K562 (cell line): ENCODE data around the gene CHRDL1. TPM values are rescaled to one million over a fixed set of nuclear protein-coding genes. Genes with fewer than 3 reads are reported as not detected.

Experiments
- ATAC-seq: fragments of 200-7000 bp; cut with Tn5 transposase; 3 replicates; pipeline ENCODE4 v1.9.1; 2020; ENCODE audit warnings: moderate library complexity
- BruUV-seq: library from RNA; stranded (reverse); fragments of 400-500 nt; replicated peaks from 2 replicates; lab custom pipeline; 2021; lab: Mats Ljungman, UMichigan
- CTCF ChIA-PET: fragments of 300-600 bp; formaldehyde crosslinking; extraction: SDS; loops from one replicate; lab custom pipeline; 2021; ENCODE audit warnings: low intra/inter-chr PET ratio; lab: Yijun Ruan, JAX
- POLR2A ChIA-PET: fragments of 300-600, 350-650 bp; sonication (Branson Sonifier 250); formaldehyde crosslinking; extraction: SDS; loops from one replicate; lab custom pipeline; 2021; ENCODE audit warnings: antibody characterized with exemption, inconsistent platforms; lab: Yijun Ruan, JAX
- DNase-seq, 4 experiments: peaks; one replicate each; pipeline versions ENCODE4 v3.0.0 to v3.0.0-alpha.2; 2011 to 2018; ENCODE audit warnings: low spot score in 3 of 4, mixed read lengths in 3 of 4; ENCODE audit errors: extremely low read depth in 1 of 4
- FAIRE-seq: peaks from 2 replicates; lab custom pipeline; 2011; peaks lifted over from hg19 to GRCh38; lab: Jason Lieb, UNC
- H2AFZ ChIP-seq: 2 replicates; pipeline ENCODE4 v1.6.0; 2011; ENCODE audit warnings: low read depth, low read length, control low read depth, inconsistent platforms
- H3K27ac ChIP-seq: fragments of 200-600 bp; 3 replicates; pipeline ENCODE4 v1.8.0; 2011; ENCODE audit warnings: low read depth, mild to moderate bottlenecking, control low read depth, inconsistent platforms, low read length, moderate library complexity, mixed read lengths; ENCODE audit errors: extremely low read depth
- H3K27me3 ChIP-seq, 2 experiments: fragments of 300-600 bp in 1 of 2; 2 replicates in 1 of 2; 3 replicates in 1 of 2; pipeline versions ENCODE4 v1.6.0 to v1.8.0; 2011; ENCODE audit warnings: inconsistent platforms in 2 of 2, low read length in 2 of 2, mild to moderate bottlenecking in 1 of 2, mixed read lengths in 1 of 2, moderate library complexity in 1 of 2; ENCODE audit not compliant: control insufficient read depth in 2 of 2, insufficient read depth in 2 of 2
- H3K36me3 ChIP-seq: fragments of 300-600 bp; 3 replicates; pipeline ENCODE4 v1.8.0; 2011; ENCODE audit warnings: mild to moderate bottlenecking, low read length, inconsistent platforms; ENCODE audit not compliant: control insufficient read depth, insufficient read depth
- H3K4me1 ChIP-seq, 2 experiments: fragments of 200-600 bp in 1 of 2; replicated peaks in 1 of 2; 2 replicates in 1 of 2; 3 replicates in 1 of 2; pipeline versions ENCODE4 v1.5.1 to v1.8.0; 2011; ENCODE audit warnings: inconsistent platforms in 2 of 2, low read length in 2 of 2, mild to moderate bottlenecking in 1 of 2, mixed read lengths in 1 of 2, moderate library complexity in 1 of 2; ENCODE audit not compliant: control insufficient read depth in 2 of 2, insufficient read depth in 2 of 2
- H3K4me2 ChIP-seq: 2 replicates; pipeline ENCODE4 v1.6.1; 2011; ENCODE audit warnings: low read length, control low read depth, inconsistent platforms, mixed read lengths; ENCODE audit not compliant: insufficient read depth
- H3K4me3 ChIP-seq: fragments of 200-600 bp; sonication (generic), shearing (Covaris generic); 2 replicates; pipeline ENCODE4 v1.5.1; 2016; ENCODE audit warnings: control low read depth, inconsistent platforms
- H3K79me2 ChIP-seq: fragments of 200-600 bp; 3 replicates; pipeline ENCODE4 v1.8.0; 2011; ENCODE audit warnings: low read length, inconsistent platforms; ENCODE audit not compliant: control insufficient read depth, insufficient read depth
- H3K9ac ChIP-seq, 2 experiments: 2 replicates each; pipeline versions ENCODE4 v1.6.0 to v1.6.1; 2011; ENCODE audit warnings: low read depth in 2 of 2, low read length in 2 of 2, control low read depth in 1 of 2, inconsistent platforms in 1 of 2, mild to moderate bottlenecking in 1 of 2, mixed read lengths in 1 of 2; ENCODE audit not compliant: insufficient read depth in 1 of 2
- H3K9me1 ChIP-seq: one replicate; pipeline ENCODE4 v1.6.0; 2011; ENCODE audit warnings: inconsistent platforms, mild to moderate bottlenecking, low read length, moderate library complexity; ENCODE audit not compliant: control insufficient read depth, insufficient read depth
- H3K9me3 ChIP-seq: replicated peaks from 2 replicates; pipeline ENCODE4 v1.5.1; 2011; ENCODE audit warnings: low read depth, low read length, inconsistent platforms; ENCODE audit not compliant: control insufficient read depth, insufficient read depth
- H4K20me1 ChIP-seq: replicated peaks from 2 replicates; pipeline ENCODE4 v1.6.1; 2011; ENCODE audit warnings: low read length, inconsistent platforms, mixed read lengths; ENCODE audit not compliant: control insufficient read depth, insufficient read depth
- EP400 ChIP-seq: fragments of 450-650 bp; IDR thresholded peaks from 2 replicates; pipeline ENCODE4 v1.6.1; 2017; ENCODE audit warnings: antibody characterized with exemption, mild to moderate bottlenecking, moderate library complexity
- ESRRA ChIP-seq: fragments of 450-650 bp; IDR thresholded peaks from 2 replicates; pipeline ENCODE4 v1.6.1; 2014; ENCODE audit warnings: low read depth, mild to moderate bottlenecking, moderate library complexity, borderline replicate concordance
- KDM1A ChIP-seq, 2 experiments: fragments of 450-650 bp; IDR thresholded peaks; 2 replicates each; pipeline ENCODE4 v1.6.1; 2016; ENCODE audit warnings: mild to moderate bottlenecking in 2 of 2
- RCOR1 ChIP-seq, 2 experiments: IDR thresholded peaks; 2 replicates each; pipeline ENCODE4 v1.6.1; 2012; ENCODE audit warnings: low read depth in 2 of 2, low read length in 2 of 2, borderline replicate concordance in 1 of 2, improper control_type of control experiment in 1 of 2
- TFAM ChIP-seq: fragments of 250-450 bp; sonication (Bioruptor Pico); conservative IDR thresholded peaks from 2 replicates; pipeline ENCODE4 v1.5.0; 2021; ENCODE audit warnings: mild to moderate bottlenecking, moderate library complexity
- ZNF143 ChIP-seq: sonication (generic); formaldehyde crosslinking; IDR thresholded peaks from 2 replicates; pipeline ENCODE4 v1.9.0; 2022; ENCODE audit warnings: mild to moderate bottlenecking, missing genetic modification reagents
- ZNF561 ChIP-seq: fragments of 450-650 bp; formaldehyde crosslinking; conservative IDR thresholded peaks from 2 replicates; pipeline ENCODE4 v1.4.0; 2020; ENCODE audit warnings: mild to moderate bottlenecking, moderate library complexity
- WGBS: fragments of 100-300 bp; shearing (Covaris generic); methylation state at CpG from one replicate; pipeline ENCODE4 v1.1.6; 2016; ENCODE audit warnings: low coverage, mixed read lengths; ENCODE audit not compliant: insufficient coverage; ENCODE audit errors: missing lambda C conversion rate; 5-methylcytosine and 5-hydroxymethylcytosine counted together
- in situ Hi-C: fragments of 300-500 bp; cut with MboI; formaldehyde crosslinking; loops from 4 replicates; pipeline ENCODE4 v1.15.0; 2018; ENCODE audit warnings: inconsistent platforms, mixed read lengths
- intact Hi-C: fragments of 100-400 bp; cut with micrococcal nuclease; formaldehyde crosslinking; loops from 2 replicates; pipeline ENCODE4 v1.14.2; 2022
- polyA plus RNA-seq, 8 experiments: library from polyadenylated mRNA; depleted of rRNA in 4 of 8; stranded (reverse) in 5 of 8; unstranded in 3 of 8; fragments of >200 nt; fragmentation: Nextera tagmentation in 2 of 8; fragmentation: Illumina TruSeq in 1 of 8; extraction: Ambion mirVana in 2 of 8; extraction: Trizol in 1 of 8; gene quantifications; 2 replicates each; pipeline versions ENCODE4 v1.2.1 to v1.2.3, GENCODE V29; 2011 to 2014; ENCODE audit warnings: inconsistent platforms in 1 of 8, missing spikeins in 1 of 8
- total RNA-seq, 7 experiments: library from RNA; depleted of rRNA in 6 of 7; stranded (reverse); fragments of >200 nt in 6 of 7; fragmentation: Illumina TruSeq in 2 of 7; extraction: Trizol in 2 of 7; gene quantifications; 2 replicates each; pipeline versions ENCODE4 v1.2.1 to v1.2.3, GENCODE V29; 2011 to 2021; ENCODE audit warnings: low replicate concordance in 1 of 7
- TF ChIP-seq, protein P1 (sequence below), 2 experiments: fragments of 450-650 bp in 1 of 2; IDR thresholded peaks; 2 replicates each; pipeline ENCODE4 v1.6.1; 2011 to 2017; ENCODE audit warnings: low read depth in 2 of 2, antibody characterized with exemption in 1 of 2, borderline replicate concordance in 1 of 2, low read length in 1 of 2, mild to moderate bottlenecking in 1 of 2, mixed read lengths in 1 of 2; ENCODE audit not compliant: control insufficient read depth in 1 of 2
- TF ChIP-seq, protein P2 (sequence below): fragments of 250-450 bp; sonication (Bioruptor Pico); IDR thresholded peaks from 2 replicates; pipeline ENCODE4 v1.4.0; 2020; ENCODE audit warnings: mild to moderate bottlenecking
- TF ChIP-seq, protein P3 (sequence below): fragments of 450-650 bp; formaldehyde crosslinking; IDR thresholded peaks from 2 replicates; pipeline ENCODE4 v1.4.0; 2022; ENCODE audit warnings: missing genetic modification characterization

Gene CHRDL1
- total and polyA plus RNA-seq, 9 of the 15 experiments (the other 6 are each of a cell fraction or from before 2014, with no cell fraction given): not detected

DNA sequence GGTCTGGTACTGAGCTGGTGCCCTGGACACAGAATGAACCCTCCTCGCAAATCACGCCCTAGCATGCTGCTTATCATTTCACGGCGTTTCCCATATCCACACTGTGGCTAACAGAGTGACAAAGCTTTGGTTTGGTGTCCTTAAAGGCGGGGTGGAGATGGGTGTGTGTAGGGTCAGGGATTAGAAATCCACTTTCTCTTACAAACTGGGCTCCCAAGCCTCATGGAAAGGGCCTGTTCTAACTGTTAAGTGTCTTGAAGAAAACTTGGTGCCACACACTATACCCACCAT is 735 bp upstream of the CHRDL1 start:
- Histone ChIP-seq H3K27me3 (peaks cover 0 to 13% of the 10 kb centered on the region in 2 experiments; a peak in 3 of 5 replicates), H3K79me2 (no peaks in the 10 kb centered on the region), H3K9me3 (no peaks in the 10 kb centered on the region), H3K9ac (no peak overlapping the region), H3K9me1 (no peaks in the 10 kb centered on the region), H3K4me1 (0 out of 5 replicates have a peak, but pooled peaks cover 0 to 6% of the 10 kb centered on the region in 2 experiments), H4K20me1 (no peaks in the 10 kb centered on the region), H3K27ac (no peak overlapping the region), H3K36me3 (no peaks in the 10 kb centered on the region), H3K4me3 (no peak overlapping the region), H2AFZ (no peak overlapping the region), H3K4me2 (no peak overlapping the region)
- BruUV-seq: no TSS peak
- intact Hi-C loops: no loop called here
- TF ChIP-seq, protein P1, sequence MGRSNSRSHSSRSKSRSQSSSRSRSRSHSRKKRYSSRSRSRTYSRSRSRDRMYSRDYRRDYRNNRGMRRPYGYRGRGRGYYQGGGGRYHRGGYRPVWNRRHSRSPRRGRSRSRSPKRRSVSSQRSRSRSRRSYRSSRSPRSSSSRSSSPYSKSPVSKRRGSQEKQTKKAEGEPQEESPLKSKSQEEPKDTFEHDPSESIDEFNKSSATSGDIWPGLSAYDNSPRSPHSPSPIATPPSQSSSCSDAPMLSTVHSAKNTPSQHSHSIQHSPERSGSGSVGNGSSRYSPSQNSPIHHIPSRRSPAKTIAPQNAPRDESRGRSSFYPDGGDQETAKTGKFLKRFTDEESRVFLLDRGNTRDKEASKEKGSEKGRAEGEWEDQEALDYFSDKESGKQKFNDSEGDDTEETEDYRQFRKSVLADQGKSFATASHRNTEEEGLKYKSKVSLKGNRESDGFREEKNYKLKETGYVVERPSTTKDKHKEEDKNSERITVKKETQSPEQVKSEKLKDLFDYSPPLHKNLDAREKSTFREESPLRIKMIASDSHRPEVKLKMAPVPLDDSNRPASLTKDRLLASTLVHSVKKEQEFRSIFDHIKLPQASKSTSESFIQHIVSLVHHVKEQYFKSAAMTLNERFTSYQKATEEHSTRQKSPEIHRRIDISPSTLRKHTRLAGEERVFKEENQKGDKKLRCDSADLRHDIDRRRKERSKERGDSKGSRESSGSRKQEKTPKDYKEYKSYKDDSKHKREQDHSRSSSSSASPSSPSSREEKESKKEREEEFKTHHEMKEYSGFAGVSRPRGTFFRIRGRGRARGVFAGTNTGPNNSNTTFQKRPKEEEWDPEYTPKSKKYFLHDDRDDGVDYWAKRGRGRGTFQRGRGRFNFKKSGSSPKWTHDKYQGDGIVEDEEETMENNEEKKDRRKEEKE (IDR thresholded peaks at IDR 0.05; ENCODE audit: borderline replicate concordance in 1 of 2, control insufficient read depth in 1 of 2, low read depth in 2 of 2, low read length in 1 of 2): no peak
- no peak for TF ChIP-seq ZNF143
- TF ChIP-seq ESRRA: no peak
- TF ChIP-seq RCOR1 (IDR thresholded peaks at IDR 0.05; ENCODE audit: borderline replicate concordance in 1 of 2, low read depth in 2 of 2, low read length in 2 of 2): peak in 1 of 2 experiments; percentile 48; a peak in 1 of 4 replicates
- TF ChIP-seq, protein P2, sequence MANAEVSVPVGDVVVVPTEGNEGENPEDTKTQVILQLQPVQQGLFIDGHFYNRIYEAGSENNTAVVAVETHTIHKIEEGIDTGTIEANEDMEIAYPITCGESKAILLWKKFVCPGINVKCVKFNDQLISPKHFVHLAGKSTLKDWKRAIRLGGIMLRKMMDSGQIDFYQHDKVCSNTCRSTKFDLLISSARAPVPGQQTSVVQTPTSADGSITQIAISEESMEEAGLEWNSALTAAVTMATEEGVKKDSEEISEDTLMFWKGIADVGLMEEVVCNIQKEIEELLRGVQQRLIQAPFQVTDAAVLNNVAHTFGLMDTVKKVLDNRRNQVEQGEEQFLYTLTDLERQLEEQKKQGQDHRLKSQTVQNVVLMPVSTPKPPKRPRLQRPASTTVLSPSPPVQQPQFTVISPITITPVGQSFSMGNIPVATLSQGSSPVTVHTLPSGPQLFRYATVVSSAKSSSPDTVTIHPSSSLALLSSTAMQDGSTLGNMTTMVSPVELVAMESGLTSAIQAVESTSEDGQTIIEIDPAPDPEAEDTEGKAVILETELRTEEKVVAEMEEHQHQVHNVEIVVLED (CRISPR knock-in tag): no peak
- no peak for TF ChIP-seq TFAM (CRISPR knock-in tag)
- no peak for TF ChIP-seq ZNF561 (CRISPR knock-in tag)
- TF ChIP-seq EP400: no peak
- TF ChIP-seq, protein P3, sequence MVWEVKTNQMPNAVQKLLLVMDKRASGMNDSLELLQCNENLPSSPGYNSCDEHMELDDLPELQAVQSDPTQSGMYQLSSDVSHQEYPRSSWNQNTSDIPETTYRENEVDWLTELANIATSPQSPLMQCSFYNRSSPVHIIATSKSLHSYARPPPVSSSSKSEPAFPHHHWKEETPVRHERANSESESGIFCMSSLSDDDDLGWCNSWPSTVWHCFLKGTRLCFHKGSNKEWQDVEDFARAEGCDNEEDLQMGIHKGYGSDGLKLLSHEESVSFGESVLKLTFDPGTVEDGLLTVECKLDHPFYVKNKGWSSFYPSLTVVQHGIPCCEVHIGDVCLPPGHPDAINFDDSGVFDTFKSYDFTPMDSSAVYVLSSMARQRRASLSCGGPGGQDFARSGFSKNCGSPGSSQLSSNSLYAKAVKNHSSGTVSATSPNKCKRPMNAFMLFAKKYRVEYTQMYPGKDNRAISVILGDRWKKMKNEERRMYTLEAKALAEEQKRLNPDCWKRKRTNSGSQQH (CRISPR knock-in tag): no peak
- 0 out of 4 replicates have a peak, but pooled peaks of 1 of the 2 experiments have one; percentile 7 for TF ChIP-seq KDM1A (IDR thresholded peaks at IDR 0.05)
- ATAC-seq: no peak
- 0% methylated on average over 4 of the region's 5 CpGs for WGBS
- CTCF ChIA-PET: no interaction called here
- no peak for FAIRE-seq
- POLR2A ChIA-PET: interaction anchor here (0.9 to 1.7 kb wide), 2 partner anchors 9 kb away, joined by 4 to 5 read pairs; no protein-coding TSS in a partner anchor
- in situ Hi-C loops: no loop called here
- no peak for DNase-seq
